Rectal smooth muscle tissue (tissue), 1 donor: ENCODE data around the gene CAPN6.

Experiments
- H3K27ac ChIP-seq: one replicate; pipeline ENCODE4 v1.7.0; 2013; ENCODE audit warnings: low read depth, low read length, inconsistent platforms
- H3K27me3 ChIP-seq: one replicate; pipeline ENCODE4 v1.7.0; 2013; ENCODE audit warnings: low read length; ENCODE audit not compliant: control insufficient read depth, insufficient read depth
- H3K36me3 ChIP-seq: one replicate; pipeline ENCODE4 v1.7.0; 2013; ENCODE audit warnings: low read length; ENCODE audit not compliant: control insufficient read depth, insufficient read depth
- H3K4me1 ChIP-seq: one replicate; pipeline ENCODE4 v1.7.0; 2013; ENCODE audit warnings: low read length; ENCODE audit not compliant: control insufficient read depth, insufficient read depth
- H3K4me3 ChIP-seq: one replicate; pipeline ENCODE4 v1.7.0; 2013; ENCODE audit warnings: low read length
- H3K9ac ChIP-seq: one replicate; pipeline ENCODE4 v1.7.0; 2013; ENCODE audit warnings: low read length

CAPN6 gene, protein sequence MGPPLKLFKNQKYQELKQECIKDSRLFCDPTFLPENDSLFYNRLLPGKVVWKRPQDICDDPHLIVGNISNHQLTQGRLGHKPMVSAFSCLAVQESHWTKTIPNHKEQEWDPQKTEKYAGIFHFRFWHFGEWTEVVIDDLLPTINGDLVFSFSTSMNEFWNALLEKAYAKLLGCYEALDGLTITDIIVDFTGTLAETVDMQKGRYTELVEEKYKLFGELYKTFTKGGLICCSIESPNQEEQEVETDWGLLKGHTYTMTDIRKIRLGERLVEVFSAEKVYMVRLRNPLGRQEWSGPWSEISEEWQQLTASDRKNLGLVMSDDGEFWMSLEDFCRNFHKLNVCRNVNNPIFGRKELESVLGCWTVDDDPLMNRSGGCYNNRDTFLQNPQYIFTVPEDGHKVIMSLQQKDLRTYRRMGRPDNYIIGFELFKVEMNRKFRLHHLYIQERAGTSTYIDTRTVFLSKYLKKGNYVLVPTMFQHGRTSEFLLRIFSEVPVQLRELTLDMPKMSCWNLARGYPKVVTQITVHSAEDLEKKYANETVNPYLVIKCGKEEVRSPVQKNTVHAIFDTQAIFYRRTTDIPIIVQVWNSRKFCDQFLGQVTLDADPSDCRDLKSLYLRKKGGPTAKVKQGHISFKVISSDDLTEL

DNA sequence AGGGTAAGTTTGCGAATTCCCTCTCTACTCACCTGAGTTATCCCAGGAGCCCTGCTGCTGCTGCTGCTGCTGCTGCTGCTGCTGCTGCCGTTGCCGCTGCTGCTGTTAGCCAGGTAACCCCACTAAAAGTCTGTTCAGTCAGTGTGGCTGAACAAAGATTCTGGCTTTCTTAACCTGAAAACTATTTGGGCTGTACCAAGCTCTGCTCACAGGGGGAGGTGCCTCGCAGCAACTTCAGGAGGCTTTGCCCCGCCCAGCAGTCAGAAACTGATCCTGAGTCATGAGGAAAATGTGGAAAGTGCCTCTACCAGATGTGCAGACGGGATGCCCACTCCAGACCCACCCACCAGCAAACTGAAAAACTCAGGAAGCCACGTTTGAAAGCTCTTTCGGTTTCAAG, at the start of gene CAPN6:
TSS of gene CAPN6 (minus strand) at position 145 of the 400 bp plus-strand sequence. CDS start 6,547 bp downstream, outside the sequence.
- no peaks in the 10 kb centered on the region for H3K27me3 ChIP-seq
- H3K4me1 ChIP-seq, result no peaks in the 10 kb centered on the region
- H3K27ac ChIP-seq, result no peak within 1 kb of the TSS
- H3K9ac ChIP-seq, result no peak within 1 kb of the TSS
- H3K36me3 ChIP-seq, result no peaks in the 10 kb centered on the region
- H3K4me3 ChIP-seq, result no peak within 1 kb of the TSS

DNA sequence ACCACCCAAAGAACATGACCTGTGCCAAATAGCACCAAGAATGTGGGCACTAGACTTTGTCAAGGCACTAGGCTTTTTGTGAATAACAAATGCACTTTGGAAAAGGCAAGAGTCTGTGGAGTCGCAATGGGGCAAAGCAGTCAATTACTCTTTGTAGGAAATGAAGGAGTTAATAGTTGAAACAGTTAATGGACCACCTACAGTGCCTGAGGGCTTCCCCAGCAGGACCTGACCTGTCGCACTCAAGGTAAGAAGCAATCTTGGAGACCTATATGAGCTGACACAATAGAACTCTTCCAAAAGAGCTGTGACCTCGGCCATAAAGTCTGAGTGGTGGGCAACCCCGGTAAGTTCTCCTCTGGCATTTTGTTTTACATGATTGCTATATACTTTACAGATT, 49.2 kb upstream of the CAPN6 start:
- Histone ChIP-seq H3K9ac (no peak overlapping the region), H3K27ac (no peak overlapping the region), H3K4me3 (no peak overlapping the region), H3K4me1 (no peaks in the 10 kb centered on the region), H3K36me3 (no peaks in the 10 kb centered on the region), H3K27me3 (no peaks in the 10 kb centered on the region)

DNA sequence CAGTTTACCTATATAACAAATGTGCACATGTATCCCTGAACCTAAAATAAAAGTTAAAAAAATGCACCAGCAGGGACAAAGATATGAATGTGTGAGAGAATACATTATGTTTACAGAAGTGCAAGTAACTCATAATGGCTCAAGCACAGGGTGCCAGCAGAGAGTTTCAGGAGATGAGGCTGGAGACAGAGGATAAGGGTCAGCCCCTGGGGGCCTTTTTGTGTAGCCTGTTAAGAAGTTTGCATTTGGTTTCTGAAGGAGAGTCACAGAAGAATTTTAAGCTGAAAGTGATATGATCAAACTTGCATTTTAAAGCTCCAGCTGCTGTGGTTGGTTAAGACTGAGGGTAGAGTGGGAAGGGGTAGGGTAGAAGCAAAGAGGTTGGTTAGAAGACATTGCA, 48.6 kb upstream of the CAPN6 start:
- Histone ChIP-seq H3K9ac (no peak overlapping the region), H3K36me3 (no peaks in the 10 kb centered on the region), H3K27me3 (no peaks in the 10 kb centered on the region), H3K4me1 (no peaks in the 10 kb centered on the region), H3K27ac (no peak overlapping the region), H3K4me3 (no peak overlapping the region)

DNA sequence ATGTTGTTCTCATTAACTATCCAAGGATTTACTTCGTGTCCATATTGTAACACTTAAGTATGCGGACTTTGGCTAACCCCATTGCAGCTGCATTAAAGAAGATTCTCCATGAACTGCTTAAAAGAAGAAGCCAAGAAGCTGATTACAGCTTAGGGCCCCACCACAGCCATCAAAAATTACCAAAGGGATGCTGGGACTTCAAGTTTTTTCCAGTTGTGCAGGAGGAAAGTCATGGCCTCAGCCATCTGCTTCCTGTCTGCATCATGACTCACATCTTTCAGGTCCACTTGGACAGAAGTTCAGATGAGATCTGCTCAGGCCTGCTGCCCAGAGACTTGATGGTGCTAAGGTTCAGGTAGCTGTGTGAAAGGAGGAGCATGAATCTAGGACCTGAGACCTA, 38.8 kb upstream of the CAPN6 start:
- H3K4me3 ChIP-seq, result no peak overlapping the region
- no peaks in the 10 kb centered on the region for H3K4me1 ChIP-seq
- H3K27ac ChIP-seq, result no peak overlapping the region
- no peaks in the 10 kb centered on the region for H3K27me3 ChIP-seq
- H3K9ac ChIP-seq, result no peak overlapping the region
- no peaks in the 10 kb centered on the region for H3K36me3 ChIP-seq

DNA sequence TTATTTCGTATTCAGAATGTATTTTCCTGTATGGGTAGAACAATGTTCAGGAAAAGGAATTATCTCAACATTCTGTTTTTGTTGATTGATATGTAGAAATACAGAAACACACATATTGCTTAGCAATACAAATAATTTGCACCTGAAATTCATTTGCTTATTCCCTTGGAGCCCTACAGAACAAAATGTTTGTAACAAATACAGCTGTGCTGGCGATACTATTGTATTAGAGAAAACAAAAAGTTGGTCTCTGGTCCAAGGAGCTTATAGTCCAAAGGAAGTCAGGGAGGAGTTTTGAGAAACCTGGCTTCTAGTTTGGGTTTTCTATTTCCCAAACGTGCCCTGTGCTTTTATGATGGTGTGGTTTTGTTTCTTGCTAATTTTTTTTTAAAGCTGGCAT, 37.8 kb upstream of the CAPN6 start:
- Histone ChIP-seq H3K27ac (no peak overlapping the region), H3K27me3 (no peaks in the 10 kb centered on the region), H3K9ac (no peak overlapping the region), H3K36me3 (no peaks in the 10 kb centered on the region), H3K4me1 (no peaks in the 10 kb centered on the region), H3K4me3 (no peak overlapping the region)

DNA sequence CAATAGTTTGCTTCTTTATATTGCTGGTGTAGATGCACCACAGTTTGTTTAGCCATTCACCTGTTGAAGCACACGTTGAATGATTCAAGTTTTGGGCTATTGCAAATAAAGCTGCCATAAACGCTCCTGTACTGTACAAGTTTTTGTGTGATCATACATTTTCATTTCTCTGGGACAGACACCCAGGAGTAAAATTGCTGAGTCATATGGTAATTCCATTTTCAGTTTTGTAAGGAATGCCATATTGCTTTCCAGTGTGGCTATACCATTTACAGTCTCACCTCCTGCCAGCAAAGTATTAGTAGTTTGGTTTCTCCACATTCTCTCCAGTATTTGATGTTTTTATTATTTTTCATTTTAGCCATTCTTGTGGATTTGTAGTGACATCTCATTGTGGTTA, 32.0 kb upstream of the CAPN6 start:
- Histone ChIP-seq H3K36me3 (no peaks in the 10 kb centered on the region), H3K27me3 (peaks cover 2% of the 10 kb centered on the region), H3K9ac (no peak overlapping the region), H3K4me3 (no peak overlapping the region), H3K4me1 (no peaks in the 10 kb centered on the region), H3K27ac (no peak overlapping the region)

DNA sequence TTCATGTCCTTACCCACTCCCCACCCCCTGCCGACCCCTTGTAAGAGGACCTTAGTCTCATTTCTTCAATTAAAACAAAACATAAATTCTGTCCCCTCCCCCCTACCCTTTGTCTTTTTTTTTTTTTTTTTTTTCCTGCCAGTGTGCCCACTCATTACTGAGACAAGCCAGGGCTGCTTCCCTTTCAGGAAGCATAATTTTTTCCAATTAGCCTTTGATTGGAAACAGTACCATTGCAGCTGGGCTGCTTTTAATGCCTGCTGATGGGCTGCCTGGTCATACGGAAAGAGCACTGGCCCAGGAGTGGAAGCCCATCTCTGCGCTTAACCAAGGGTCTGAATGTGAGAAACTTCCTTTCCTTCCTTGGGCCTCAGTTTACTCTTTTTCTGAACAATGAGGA, 18.6 kb upstream of the CAPN6 start:
- no peak overlapping the region for H3K4me3 ChIP-seq
- H3K36me3 ChIP-seq, result no peaks in the 10 kb centered on the region
- peaks cover 3% of the 10 kb centered on the region for H3K27me3 ChIP-seq
- H3K9ac ChIP-seq, result no peak overlapping the region
- H3K27ac ChIP-seq, result no peak overlapping the region
- H3K4me1 ChIP-seq, result no peaks in the 10 kb centered on the region

DNA sequence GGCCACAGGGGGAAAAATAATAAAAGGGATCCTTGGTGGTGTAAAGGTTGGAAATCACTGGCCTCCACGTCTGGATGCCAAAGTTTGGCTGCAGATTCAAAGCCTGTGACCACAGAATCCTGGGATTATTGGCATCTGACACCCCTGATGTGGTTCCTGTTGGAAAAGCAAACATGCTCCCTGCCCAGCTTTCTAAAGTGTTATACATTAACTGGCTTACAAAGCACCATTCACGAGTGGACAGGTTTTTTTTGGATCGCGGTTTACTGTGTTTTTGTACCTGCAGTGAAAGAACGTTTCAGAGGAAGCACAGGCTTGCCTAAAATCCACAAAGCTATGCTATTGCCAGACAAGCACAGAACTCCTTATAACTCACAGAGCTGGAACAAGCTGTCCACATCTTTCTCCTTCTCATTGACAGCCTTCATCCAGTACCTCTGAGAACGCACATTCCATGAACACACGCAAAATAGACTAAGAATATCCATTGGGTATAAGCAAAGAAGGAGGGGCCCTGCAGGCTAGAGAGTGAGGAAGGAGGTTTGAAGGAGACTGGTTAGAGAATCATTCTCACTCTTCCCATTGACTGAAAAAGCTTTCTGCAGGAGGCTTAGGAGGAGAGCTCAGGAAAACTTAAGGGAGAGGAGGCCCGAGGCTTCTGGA, 14.5 kb upstream of the CAPN6 start:
- H3K4me1 ChIP-seq, result no peaks in the 10 kb centered on the region
- no peak overlapping the region for H3K27ac ChIP-seq
- H3K36me3 ChIP-seq, result no peaks in the 10 kb centered on the region
- H3K9ac ChIP-seq, result no peak overlapping the region
- H3K27me3 ChIP-seq, result no peaks in the 10 kb centered on the region
- no peak overlapping the region for H3K4me3 ChIP-seq

DNA sequence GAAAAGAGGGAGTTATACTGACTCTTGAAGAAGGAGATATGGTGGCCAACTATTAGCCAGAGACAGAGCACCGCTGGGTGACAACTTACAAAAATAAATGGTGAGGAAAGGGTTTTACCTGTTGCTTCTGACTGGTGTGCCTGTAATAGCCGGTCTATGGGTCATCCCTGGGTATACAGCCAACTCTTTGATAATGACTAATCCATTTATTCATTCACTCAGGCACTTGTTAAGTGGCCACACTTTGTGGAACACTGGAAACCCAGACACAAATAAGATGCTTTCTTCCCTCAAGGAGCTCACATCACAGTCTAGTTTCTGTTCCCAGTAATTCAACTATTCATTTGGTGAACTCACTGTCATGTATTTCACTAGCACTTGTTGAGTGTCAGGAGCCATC, 13.2 kb upstream of the CAPN6 start:
- Histone ChIP-seq H3K27ac (no peak overlapping the region), H3K27me3 (no peaks in the 10 kb centered on the region), H3K36me3 (no peaks in the 10 kb centered on the region), H3K4me1 (no peaks in the 10 kb centered on the region), H3K4me3 (no peak overlapping the region), H3K9ac (no peak overlapping the region)

DNA sequence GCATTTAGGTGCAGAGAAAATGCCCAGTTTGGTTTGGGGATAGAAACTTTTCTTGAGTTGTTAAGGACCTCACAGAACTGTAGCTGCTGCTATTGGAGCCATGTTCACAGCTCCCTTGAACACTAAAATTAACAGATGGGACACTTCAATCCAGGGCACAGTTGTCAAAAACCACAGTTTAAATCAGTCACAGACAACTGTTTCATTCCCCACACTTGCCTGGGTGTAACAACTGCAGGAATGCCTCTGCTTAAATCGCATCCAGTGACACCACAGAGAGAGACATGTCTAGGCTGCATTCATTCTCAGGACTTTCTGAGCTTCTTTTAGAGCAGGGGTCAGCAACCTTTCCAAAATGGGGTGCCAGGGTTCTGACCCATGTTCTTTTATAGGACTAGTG, 12.7 kb upstream of the CAPN6 start:
- no peak overlapping the region for H3K4me3 ChIP-seq
- no peaks in the 10 kb centered on the region for H3K27me3 ChIP-seq
- no peak overlapping the region for H3K9ac ChIP-seq
- H3K36me3 ChIP-seq, result no peaks in the 10 kb centered on the region
- no peaks in the 10 kb centered on the region for H3K4me1 ChIP-seq
- H3K27ac ChIP-seq, result no peak overlapping the region

DNA sequence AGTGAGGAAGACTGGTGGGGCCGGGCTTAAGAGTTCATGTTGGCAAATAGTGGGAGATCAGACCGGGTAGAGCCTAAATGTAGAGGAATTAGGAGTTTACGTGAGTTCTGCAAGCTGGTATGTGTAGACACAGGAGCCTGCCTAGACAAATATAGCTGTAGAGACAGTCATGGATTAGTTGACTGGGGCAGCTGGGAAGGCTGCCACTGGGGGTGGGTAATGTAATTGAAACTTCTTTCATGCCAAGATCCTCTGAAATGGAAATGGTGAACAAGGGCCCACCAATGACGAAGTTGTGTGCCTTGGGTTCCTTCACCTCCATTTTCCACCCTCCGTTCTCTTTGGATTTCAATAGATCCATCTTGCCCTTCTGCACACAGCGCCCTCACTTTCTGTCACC, 11.9 kb upstream of the CAPN6 start:
- Histone ChIP-seq H3K4me3 (no peak overlapping the region), H3K4me1 (no peaks in the 10 kb centered on the region), H3K27ac (no peak overlapping the region), H3K27me3 (no peaks in the 10 kb centered on the region), H3K9ac (no peak overlapping the region), H3K36me3 (no peaks in the 10 kb centered on the region)

DNA sequence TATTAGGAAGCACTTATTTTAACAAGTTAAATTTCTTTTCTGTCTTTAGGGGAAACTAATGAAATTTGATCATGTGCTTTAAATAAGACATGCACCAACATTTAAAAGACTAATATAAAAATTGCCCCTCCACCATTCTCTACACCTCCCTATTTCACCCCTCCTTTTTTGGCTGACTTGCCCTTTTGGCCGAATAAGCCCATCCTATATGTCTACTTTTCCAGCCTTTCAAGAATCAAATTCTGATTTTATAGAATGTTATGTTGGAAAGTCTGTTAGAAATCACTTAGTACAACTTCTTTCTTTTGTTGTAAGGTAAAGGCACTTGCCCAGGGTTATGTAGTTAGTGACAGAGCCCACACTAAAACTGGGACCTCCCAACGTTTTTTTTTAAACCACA, 1.8 kb downstream of the CAPN6 start:
- no peak overlapping the region for H3K27ac ChIP-seq
- H3K9ac ChIP-seq, result no peak overlapping the region
- H3K27me3 ChIP-seq, result no peaks in the 10 kb centered on the region
- no peak overlapping the region for H3K4me3 ChIP-seq
- no peaks in the 10 kb centered on the region for H3K36me3 ChIP-seq
- H3K4me1 ChIP-seq, result no peaks in the 10 kb centered on the region
